ENCODE results near the gene CCDC85A.

DNA sequence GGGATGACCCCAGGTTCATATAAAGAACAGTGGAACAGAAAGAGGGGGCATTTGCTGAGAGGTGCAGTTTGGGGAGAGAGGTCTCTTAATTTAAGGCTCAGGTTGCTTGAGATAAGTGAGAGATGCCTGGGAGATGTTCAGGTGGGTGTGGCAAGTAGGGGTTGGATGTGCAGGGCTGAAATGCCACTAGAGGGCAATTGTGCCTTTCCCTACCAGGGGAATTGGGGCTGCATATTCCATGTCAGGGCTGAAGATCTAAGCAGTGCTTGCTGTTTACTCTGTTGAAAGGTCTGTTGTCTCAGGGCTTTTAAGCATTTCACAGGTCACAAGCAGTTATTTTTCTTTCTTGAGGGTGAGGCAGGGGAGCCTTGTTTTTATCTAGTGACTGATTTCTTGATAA is 7.8 kb downstream of the CCDC85A start:
- TF ChIP-seq ZNF274 (IDR thresholded peaks at IDR 0.05; ENCODE audit: low read depth, low read length) (no peak), YY1 (IDR thresholded peaks at IDR 0.05; ENCODE audit: insufficient read depth, insufficient read length) (no peak)

Data from NT2/D1 (cell line).